HepG2 (cell line): Measurements from ENCODE around the gene KIAA1614.

ENCODE experiments used
- BCLAF1 ChIP-seq: fragments of 450-650 bp; IDR thresholded peaks from 2 replicates; pipeline ENCODE4 v1.6.1; 2017; ENCODE audit warnings: mild to moderate bottlenecking
- EP300 ChIP-seq, 3 experiments: sonication (generic) in 1 of 3; formaldehyde crosslinking in 1 of 3; IDR thresholded peaks; 2 replicates each; pipeline versions ENCODE4 v1.5.1 to v1.6.1; 2011 to 2020; ENCODE audit warnings: low read depth in 2 of 3, low read length in 2 of 3, borderline replicate concordance in 1 of 3, improper control_type of control experiment in 1 of 3, mild to moderate bottlenecking in 1 of 3, missing genetic modification reagents in 1 of 3, moderate library complexity in 1 of 3
- NONO ChIP-seq, 2 experiments: fragments of 450-650 bp in 1 of 2; sonication (generic) in 1 of 2; formaldehyde crosslinking in 1 of 2; IDR thresholded peaks in 1 of 2; conservative IDR thresholded peaks in 1 of 2; 2 replicates each; pipeline versions ENCODE4 v1.6.1 to v1.8.0; 2017 to 2022; ENCODE audit warnings: mild to moderate bottlenecking in 1 of 2, missing genetic modification reagents in 1 of 2, moderate library complexity in 1 of 2
- SMC3 ChIP-seq: IDR thresholded peaks from 2 replicates; pipeline ENCODE4 v1.6.1; 2011; ENCODE audit warnings: low read length, improper control_type of control experiment
- SP1 ChIP-seq, 2 experiments: fragments of 450-650 bp in 1 of 2; sonication (generic) in 1 of 2; formaldehyde crosslinking in 1 of 2; IDR thresholded peaks; 2 replicates each; pipeline versions ENCODE4 v1.4.0 to v1.6.1; 2016 to 2020; ENCODE audit warnings: missing genetic modification reagents in 1 of 2
- U2AF1 ChIP-seq: fragments of 200-400 bp; formaldehyde crosslinking; optimal IDR thresholded peaks from 2 replicates; pipeline ENCODE3; 2017; ENCODE audit warnings: mild to moderate bottlenecking, low read depth, low read length
- ZNF138 ChIP-seq: sonication (generic); formaldehyde crosslinking; IDR thresholded peaks from 2 replicates; pipeline ENCODE4 v1.5.0; 2020; ENCODE audit warnings: mild to moderate bottlenecking, low read depth, missing genetic modification reagents
- ZNF318 ChIP-seq: sonication (generic); formaldehyde crosslinking; IDR thresholded peaks from 2 replicates; pipeline ENCODE4 v1.4.0; 2020; ENCODE audit warnings: mild to moderate bottlenecking, missing genetic modification reagents
- ZNF549 ChIP-seq: sonication (generic); formaldehyde crosslinking; IDR thresholded peaks from 2 replicates; pipeline ENCODE4 v1.5.0; 2020; ENCODE audit warnings: missing genetic modification reagents
- TF ChIP-seq, protein P1 (sequence below): sonication (generic); formaldehyde crosslinking; IDR thresholded peaks from one replicate; pipeline ENCODE4 v1.5.1; 2020; ENCODE audit warnings: mild to moderate bottlenecking, missing genetic modification reagents; ENCODE audit errors: not compliant biosample characterization

- TF ChIP-seq BCLAF1 (no peak), SMC3 (no peak), U2AF1 (no peak), NONO (IDR thresholded peaks at IDR 0.05) (no peak), NONO (CRISPR knock-in tag; conservative IDR thresholded peaks at IDR 0.05) (no peak), EP300 (IDR thresholded peaks at IDR 0.05; ENCODE audit: low read depth in 2 of 2, low read length in 2 of 2) (no peak), EP300 (CRISPR knock-in tag; IDR thresholded peaks at IDR 0.05; ENCODE audit: borderline replicate concordance) (no peak), SP1 (IDR thresholded peaks at IDR 0.05) (no peak), SP1 (CRISPR knock-in tag; IDR thresholded peaks at IDR 0.05) (no peak), ZNF549 (no peak), ZNF318 (CRISPR knock-in tag) (no peak), ZNF138 (CRISPR knock-in tag) (no peak)
- TF ChIP-seq, protein P1, sequence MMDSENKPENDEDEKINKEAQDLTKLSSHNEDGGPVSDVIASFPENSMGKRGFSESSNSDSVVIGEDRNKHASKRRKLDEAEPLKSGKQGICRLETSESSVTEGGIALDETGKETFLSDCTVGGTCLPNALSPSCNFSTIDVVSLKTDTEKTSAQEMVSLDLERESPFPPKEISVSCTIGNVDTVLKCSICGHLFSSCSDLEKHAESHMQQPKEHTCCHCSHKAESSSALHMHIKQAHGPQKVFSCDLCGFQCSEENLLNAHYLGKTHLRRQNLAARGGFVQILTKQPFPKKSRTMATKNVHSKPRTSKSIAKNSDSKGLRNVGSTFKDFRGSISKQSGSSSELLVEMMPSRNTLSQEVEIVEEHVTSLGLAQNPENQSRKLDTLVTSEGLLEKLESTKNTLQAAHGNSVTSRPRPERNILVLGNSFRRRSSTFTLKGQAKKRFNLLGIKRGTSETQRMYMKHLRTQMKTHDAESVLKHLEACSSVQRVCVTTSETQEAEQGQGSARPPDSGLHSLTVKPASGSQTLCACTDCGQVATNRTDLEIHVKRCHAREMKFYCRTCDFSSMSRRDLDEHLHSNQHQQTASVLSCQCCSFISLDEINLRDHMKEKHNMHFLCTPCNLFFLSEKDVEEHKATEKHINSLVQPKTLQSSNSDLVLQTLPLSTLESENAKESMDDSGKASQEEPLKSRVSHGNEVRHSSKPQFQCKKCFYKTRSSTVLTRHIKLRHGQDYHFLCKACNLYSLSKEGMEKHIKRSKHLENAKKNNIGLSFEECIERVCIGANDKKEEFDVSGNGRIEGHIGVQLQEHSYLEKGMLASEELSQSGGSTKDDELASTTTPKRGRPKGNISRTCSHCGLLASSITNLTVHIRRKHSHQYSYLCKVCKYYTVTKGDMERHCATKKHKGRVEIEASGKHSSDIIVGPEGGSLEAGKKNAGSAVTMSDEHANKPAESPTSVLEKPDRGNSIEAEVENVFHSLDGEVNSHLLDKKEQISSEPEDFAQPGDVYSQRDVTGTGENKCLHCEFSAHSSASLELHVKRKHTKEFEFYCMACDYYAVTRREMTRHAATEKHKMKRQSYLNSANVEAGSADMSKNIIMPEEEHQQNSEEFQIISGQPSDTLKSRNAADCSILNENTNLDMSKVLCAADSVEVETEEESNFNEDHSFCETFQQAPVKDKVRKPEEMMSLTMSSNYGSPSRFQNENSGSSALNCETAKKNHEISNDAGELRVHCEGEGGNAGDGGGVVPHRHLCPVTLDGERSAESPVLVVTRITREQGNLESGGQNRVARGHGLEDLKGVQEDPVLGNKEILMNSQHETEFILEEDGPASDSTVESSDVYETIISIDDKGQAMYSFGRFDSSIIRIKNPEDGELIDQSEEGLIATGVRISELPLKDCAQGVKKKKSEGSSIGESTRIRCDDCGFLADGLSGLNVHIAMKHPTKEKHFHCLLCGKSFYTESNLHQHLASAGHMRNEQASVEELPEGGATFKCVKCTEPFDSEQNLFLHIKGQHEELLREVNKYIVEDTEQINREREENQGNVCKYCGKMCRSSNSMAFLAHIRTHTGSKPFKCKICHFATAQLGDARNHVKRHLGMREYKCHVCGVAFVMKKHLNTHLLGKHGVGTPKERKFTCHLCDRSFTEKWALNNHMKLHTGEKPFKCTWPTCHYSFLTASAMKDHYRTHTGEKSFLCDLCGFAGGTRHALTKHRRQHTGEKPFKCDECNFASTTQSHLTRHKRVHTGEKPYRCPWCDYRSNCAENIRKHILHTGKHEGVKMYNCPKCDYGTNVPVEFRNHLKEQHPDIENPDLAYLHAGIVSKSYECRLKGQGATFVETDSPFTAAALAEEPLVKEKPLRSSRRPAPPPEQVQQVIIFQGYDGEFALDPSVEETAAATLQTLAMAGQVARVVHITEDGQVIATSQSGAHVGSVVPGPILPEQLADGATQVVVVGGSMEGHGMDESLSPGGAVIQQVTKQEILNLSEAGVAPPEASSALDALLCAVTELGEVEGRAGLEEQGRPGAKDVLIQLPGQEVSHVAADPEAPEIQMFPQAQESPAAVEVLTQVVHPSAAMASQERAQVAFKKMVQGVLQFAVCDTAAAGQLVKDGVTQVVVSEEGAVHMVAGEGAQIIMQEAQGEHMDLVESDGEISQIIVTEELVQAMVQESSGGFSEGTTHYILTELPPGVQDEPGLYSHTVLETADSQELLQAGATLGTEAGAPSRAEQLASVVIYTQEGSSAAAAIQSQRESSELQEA: no peak
Measured at GRCh38 chr1:180922631-180923015, 9.9 kb downstream of the KIAA1614 start.
